HG03045 (cell line): ENCODE data around the gene MOGAT1.
A peak's percentile ranks its signal among the peaks of the same experiment; 100 is the strongest.
"Not testable (repeated sequence)": the region's sequence is repeated elsewhere in the genome, so short reads cannot be mapped to it uniquely, and the experiment has no call there.

Source experiments
- ATAC-seq: cut with Tn5 transposase; IDR thresholded peaks from one replicate; pipeline ENCODE4 v1.9.1; 2021; ENCODE audit warnings: mild to moderate bottlenecking, moderate library complexity; ENCODE audit not compliant: unreplicated experiment

Gene MOGAT1

DNA sequence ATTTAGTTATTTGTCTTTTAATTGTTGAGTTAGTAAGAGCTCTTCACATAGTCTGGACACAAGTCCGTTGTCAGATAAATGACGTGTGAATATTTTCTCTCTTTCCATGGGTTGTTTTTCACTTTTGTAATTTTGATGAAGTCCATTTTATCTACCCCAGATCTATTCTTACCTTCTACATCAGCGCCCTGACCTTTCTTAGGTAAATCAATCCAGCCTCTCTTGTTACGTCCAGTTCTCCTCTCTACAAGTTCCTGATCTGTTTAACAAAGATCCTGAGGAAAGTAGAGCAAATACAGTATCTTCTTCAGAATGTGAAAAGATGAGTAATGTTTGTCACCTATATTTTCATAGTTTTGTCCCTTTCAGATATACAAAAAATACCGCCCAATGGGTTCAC is 66.9 kb downstream of the MOGAT1 start:
- ATAC-seq: no peak

- no peak for ATAC-seq
Observed at GRCh38 chr2:222738809-222739208, 67.4 kb downstream of the MOGAT1 start.

GRCh38 chr2:222739939-222740338 is 68.5 kb downstream of the MOGAT1 start:
- no peak for ATAC-seq

GRCh38 chr2:222743251-222743812 is 71.9 kb downstream of the MOGAT1 start:
- no peak for ATAC-seq

DNA sequence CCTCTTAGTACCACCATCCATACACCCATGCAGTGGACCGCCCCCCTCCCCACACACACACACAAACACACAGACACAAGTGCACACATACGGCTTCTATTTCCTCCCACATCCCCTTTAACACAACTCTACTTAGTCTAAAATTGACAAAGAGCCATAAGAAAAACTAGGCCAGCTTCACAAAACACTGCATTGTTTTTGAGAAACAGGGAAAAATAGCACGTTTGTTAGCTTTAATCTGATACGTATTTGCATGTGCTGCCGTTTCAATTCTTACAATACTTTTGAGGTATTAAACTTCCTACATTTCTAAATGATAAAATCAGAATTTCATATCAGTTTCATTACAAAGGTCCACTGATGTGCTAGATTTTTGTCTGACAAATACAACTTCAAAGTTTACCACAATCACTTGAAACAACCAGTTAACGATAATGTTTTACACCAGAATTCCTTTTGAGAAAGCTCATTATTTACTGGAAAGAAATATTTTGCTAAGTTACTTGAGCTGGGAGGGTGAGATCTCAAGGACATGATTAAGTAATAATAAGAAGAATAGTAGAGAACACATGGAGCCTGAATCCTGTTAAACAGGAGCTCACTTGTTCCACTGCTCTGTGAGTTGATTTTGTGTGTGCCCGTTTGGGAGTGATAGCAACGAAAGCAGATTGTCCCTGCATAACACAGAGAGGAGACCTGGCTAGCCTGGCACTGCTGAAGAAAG is 74.5 kb downstream of the MOGAT1 start:
- no peak for ATAC-seq

DNA sequence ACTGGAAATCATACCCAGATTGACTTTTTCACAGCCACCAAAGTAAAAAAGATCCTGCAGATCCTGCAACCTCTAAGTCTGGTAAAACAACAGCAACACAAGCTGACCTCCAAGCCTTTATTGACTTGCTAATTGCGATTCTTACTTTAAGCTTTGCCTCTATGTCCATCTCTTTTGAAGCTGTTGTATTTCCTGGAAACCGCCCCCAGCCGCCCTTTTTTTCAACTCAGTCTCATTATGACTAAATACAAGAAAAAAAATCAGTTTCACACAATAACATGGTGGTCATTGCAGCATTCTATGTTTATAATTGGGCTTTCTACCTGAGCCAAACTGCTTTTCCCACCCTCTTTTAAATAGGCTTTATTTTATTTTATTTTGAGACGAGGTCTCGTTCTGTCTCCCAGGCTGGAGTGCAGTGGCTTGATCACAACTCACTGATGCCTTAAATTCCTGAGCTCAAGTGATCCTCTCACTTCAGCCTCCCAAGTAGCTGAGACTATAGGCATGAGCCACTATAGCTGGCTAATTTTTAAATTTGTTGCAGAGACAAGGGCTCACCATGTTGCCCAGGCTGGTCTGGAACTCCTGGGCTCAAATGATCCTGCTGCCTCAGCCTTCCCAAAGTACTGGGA is 76.2 kb downstream of the MOGAT1 start:
- ATAC-seq: peak; percentile 76

DNA sequence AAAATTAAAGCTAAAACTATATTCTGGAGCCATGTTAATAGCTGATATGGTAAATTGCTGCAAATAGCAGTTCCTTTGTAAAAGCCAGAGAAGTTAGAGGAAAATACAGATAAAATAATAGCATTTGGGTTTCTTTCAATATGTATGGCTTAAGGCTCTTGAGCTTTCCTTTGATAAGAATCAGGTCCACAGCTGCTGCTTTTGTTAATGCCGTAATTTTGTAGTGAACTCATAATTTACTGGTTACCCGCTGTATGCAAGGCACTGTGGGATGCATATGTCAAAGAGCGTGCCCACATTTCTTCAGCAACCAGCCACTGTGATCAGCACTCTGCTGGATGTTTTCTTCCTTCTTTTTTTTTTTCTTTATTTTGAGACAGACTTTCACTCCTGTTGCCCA is 79.1 kb downstream of the MOGAT1 start:
- no peak for ATAC-seq

GRCh38 chr2:222751238-222751637 is 79.8 kb downstream of the MOGAT1 start:
- ATAC-seq: no peak

DNA sequence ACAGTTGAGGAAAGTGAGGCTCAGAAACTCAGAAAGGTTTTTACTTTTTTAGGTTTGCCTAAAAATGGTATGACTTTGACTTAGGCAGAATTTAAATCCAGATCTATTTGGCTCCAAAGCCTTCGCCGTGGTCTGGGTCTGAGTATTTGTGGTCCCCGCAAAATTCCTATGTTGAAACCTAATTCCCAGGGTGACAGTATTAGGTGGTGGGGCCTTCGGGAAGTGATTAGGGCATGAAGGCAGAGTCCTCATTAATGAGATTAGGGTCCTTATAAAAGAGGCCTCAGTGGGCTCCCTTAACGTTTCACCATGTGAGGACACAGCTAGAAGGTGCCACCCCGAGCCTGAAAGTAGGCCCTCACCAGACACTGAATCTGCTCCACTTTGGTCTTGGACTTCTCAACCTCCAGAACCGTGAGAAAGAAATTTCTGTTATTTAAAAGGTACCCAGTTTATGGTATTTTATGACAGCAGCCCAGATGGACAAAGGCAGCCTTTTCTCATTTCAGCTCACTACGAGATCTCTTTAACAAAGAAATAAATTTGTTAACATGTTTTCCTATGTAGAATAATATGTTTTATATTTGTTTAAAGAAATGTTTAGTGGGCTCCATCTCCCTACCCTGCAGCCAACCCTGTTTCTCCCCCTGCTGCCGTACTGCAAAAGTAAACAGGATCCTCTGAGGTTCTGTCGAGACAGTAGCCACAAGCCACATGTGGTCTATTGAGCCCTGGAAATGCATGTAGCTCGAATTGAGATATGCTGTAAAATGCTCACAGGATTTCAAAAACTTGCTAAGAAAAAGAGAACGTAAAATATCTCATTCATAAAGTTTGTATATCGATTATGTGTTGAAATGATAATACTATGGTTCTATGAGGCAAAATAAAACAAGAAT is 80.6 kb downstream of the MOGAT1 start:
- no peak for ATAC-seq

GRCh38 chr2:222752746-222753145 is 81.3 kb downstream of the MOGAT1 start:
- no peak for ATAC-seq

- no peak for ATAC-seq
Observed at GRCh38 chr2:222753251-222753824, 81.9 kb downstream of the MOGAT1 start.

DNA sequence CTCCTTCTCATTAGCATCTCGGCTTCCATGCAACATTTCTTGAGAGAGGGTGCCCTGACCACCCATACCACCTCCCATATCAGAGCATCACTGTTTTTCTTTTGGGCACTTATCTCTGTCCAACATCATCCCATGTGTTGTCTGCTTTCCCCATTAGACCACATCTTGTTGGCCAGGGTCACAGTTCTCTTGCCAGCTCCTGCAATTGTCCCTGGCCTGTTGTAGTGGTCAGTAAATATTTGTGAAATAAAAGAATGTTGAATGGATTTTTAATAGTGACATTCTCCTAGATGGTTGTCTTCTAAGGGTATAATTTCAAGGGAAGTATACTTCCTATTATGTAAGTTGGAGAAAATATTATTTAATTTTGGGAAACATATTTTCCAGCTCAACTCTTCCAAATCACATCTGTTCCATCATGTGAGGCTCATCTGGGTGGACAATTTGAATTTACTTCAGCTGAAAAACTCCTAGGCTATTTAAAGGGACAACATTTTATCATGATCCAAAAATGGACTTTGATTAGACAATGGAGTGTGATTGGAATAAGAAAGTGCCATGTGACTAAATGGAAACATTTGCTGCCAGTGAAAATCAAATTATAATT is 83.0 kb downstream of the MOGAT1 start:
- no peak for ATAC-seq

- not testable (repeated sequence) for ATAC-seq
Observed at GRCh38 chr2:222755593-222755992, 84.1 kb downstream of the MOGAT1 start.

GRCh38 chr2:222756362-222756831 is 84.9 kb downstream of the MOGAT1 start:
- ATAC-seq: no peak

- ATAC-seq: no peak
Observed at GRCh38 chr2:222756951-222757650, 85.6 kb downstream of the MOGAT1 start.
